ENCODE measurements around the gene RXYLT1. TPM values are rescaled to one million over a fixed set of nuclear protein-coding genes. Genes with fewer than 3 reads are reported as not detected.
A peak's percentile ranks its signal among the peaks of the same experiment; 100 is the strongest.
"Not testable (repeated sequence)": the region's sequence is repeated elsewhere in the genome, so short reads cannot be mapped to it uniquely, and the experiment has no call there.

The RXYLT1 gene
- total RNA-seq, 1 donor from 2014 or later: 10.8 TPM

GRCh38 chr12:63804746-63805145 is 25.0 kb downstream of the RXYLT1 start:
- no peak for ATAC-seq

GRCh38 chr12:63805704-63806672 is 26.3 kb downstream of the RXYLT1 start:
- ATAC-seq: no peak

GRCh38 chr12:63808631-63809030 is 28.9 kb downstream of the RXYLT1 start:
- no peak for ATAC-seq

GRCh38 chr12:63809566-63809965 is 29.9 kb downstream of the RXYLT1 start:
- no peak for ATAC-seq

GRCh38 chr12:63811334-63811733 is 31.6 kb downstream of the RXYLT1 start:
- ATAC-seq: no peak

- no peak for ATAC-seq
These were observed 32.0 kb downstream of the RXYLT1 start for GRCh38 chr12:63811755-63812154.

GRCh38 chr12:63814146-63814772 is 34.5 kb downstream of the RXYLT1 start:
- ATAC-seq: no peak

GRCh38 chr12:63815482-63815852 is 35.8 kb downstream of the RXYLT1 start:
- no peak for ATAC-seq

GRCh38 chr12:63816031-63816430 is 36.3 kb downstream of the RXYLT1 start:
- peak; percentile 38 for ATAC-seq

GRCh38 chr12:63820427-63820826 is 40.7 kb downstream of the RXYLT1 start:
- ATAC-seq: no peak

- no peak for ATAC-seq
These were observed 42.1 kb downstream of the RXYLT1 start for GRCh38 chr12:63821781-63822251.

- no peak for ATAC-seq
These were observed 42.6 kb downstream of the RXYLT1 start for GRCh38 chr12:63822352-63822751.

GRCh38 chr12:63823040-63823439 is 43.3 kb downstream of the RXYLT1 start:
- ATAC-seq: no peak

- ATAC-seq: peak; percentile 59
These were observed 46.4 kb downstream of the RXYLT1 start for GRCh38 chr12:63826006-63826585.

- no peak for ATAC-seq
These were observed 49.2 kb downstream of the RXYLT1 start for GRCh38 chr12:63828867-63829266.

GRCh38 chr12:63836046-63836445 is 56.3 kb downstream of the RXYLT1 start:
- ATAC-seq: no peak

- ATAC-seq: no peak
These were observed 57.2 kb downstream of the RXYLT1 start for GRCh38 chr12:63836936-63837335.

GRCh38 chr12:63838411-63838810 is 58.7 kb downstream of the RXYLT1 start:
- ATAC-seq: no peak

GRCh38 chr12:63841011-63841410 is 61.3 kb downstream of the RXYLT1 start:
- no peak for ATAC-seq

GRCh38 chr12:63841571-63841970 is 61.9 kb downstream of the RXYLT1 start:
- ATAC-seq: no peak

- ATAC-seq: not testable (repeated sequence)
These were observed 63.0 kb downstream of the RXYLT1 start for GRCh38 chr12:63842750-63843149.

GRCh38 chr12:63843254-63843720 is 63.6 kb downstream of the RXYLT1 start:
- no peak for ATAC-seq

- peak; percentile 96 for ATAC-seq
These were observed 64.1 kb downstream of the RXYLT1 start for GRCh38 chr12:63843721-63844390.
